ENCODE data around the gene PHF2.

The PHF2 gene

DNA sequence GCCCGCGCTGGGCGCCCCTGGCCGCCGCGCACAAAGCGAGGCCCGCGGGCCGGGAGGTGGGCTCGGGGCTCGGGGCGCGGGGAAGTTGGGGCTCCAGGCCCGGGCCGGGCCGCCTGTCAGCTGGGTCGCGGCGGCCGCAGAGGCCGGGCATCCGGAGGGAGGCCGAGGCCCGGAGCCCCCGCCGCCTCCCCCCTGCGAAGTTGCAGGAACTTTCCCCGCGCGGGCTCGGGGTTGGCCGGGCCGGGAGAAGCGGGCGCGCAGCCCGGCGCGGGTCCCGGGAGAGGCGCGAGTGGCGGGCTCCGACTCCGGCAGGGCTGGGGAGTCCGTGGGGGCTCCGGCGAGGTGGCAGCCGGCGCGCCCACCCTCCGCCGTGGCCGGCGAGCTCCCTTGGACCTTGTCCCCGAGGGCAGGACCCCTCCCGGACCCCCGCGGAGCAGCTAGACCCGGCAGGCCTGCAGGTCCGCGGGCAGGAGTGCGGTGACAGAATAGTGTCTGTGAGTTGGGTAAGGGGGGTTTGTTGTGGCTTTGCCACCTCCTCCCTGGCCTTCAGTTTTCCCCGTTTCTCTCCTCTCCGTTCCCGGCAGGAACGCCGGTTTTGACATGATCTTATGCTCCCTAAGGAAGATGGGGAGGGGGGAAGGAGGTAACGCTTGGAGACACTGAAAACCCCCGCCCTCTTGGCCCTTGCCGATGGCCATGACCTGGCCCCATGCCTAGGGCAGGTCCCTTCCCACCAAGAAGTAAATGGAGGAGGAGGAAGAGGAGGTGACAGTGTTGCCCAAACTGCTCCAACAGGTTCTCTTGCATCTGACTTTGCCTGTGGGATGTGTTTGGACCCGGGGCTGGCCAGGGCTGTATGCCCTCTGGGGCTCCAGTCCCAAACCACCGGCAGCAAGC, 942 bp downstream of the PHF2 start (continued):
- TF ChIP-seq ZNF169 (tag by site-specific recombination; IDR thresholded peaks at IDR 0.05) (no peak), ZNF350 (tag by site-specific recombination; IDR thresholded peaks at IDR 0.05) (no peak), ZBTB1 (tag by site-specific recombination; IDR thresholded peaks at IDR 0.05) (no peak), ZNF248 (tag by site-specific recombination; IDR thresholded peaks at IDR 0.05) (no peak), ZNF211 (tag by site-specific recombination; IDR thresholded peaks at IDR 0.05; ENCODE audit: low read depth) (no peak), ZNF10 (tag by site-specific recombination; IDR thresholded peaks at IDR 0.05) (no peak), ZNF311 (tag by site-specific recombination; IDR thresholded peaks at IDR 0.05; ENCODE audit: borderline replicate concordance) (no peak), ZNF16 (tag by site-specific recombination; IDR thresholded peaks at IDR 0.05; ENCODE audit: low read depth) (no peak), ZNF114 (tag by site-specific recombination; IDR thresholded peaks at IDR 0.05) (no peak), ZNF157 (tag by site-specific recombination; IDR thresholded peaks at IDR 0.05) (no peak), ZNF510 (tag by site-specific recombination; IDR thresholded peaks at IDR 0.05; ENCODE audit: insufficient replicate concordance) (no peak), ZNF548 (tag by site-specific recombination; IDR thresholded peaks at IDR 0.05) (no peak), KLF7 (tag by site-specific recombination; IDR thresholded peaks at IDR 0.05; ENCODE audit: borderline replicate concordance) (no peak), GFI1B (tag by site-specific recombination; IDR thresholded peaks at IDR 0.05) (no peak), ZXDB (tag by site-specific recombination; IDR thresholded peaks at IDR 0.05) (no peak), ZNF266 (tag by site-specific recombination; IDR thresholded peaks at IDR 0.05; ENCODE audit: low read depth) (no peak), ZNF561 (tag by site-specific recombination; IDR thresholded peaks at IDR 0.05; ENCODE audit: borderline replicate concordance) (no peak), ZSCAN30 (tag by site-specific recombination; IDR thresholded peaks at IDR 0.05) (no peak), ZNF792 (tag by site-specific recombination; IDR thresholded peaks at IDR 0.05) (no peak), TRIM28 (IDR thresholded peaks at IDR 0.05; ENCODE audit: borderline replicate concordance, low read length) (no peak), REPIN1 (tag by site-specific recombination; IDR thresholded peaks at IDR 0.05; ENCODE audit: low read depth) (no peak), MEIS1 (CRISPR knock-in tag; IDR thresholded peaks at IDR 0.05; ENCODE audit: borderline replicate concordance) (no peak), IKZF3 (tag by site-specific recombination; IDR thresholded peaks at IDR 0.05) (peak; percentile 2; the same call in 1 of the 2 replicates), ZNF776 (tag by site-specific recombination; IDR thresholded peaks at IDR 0.05; ENCODE audit: borderline replicate concordance) (no peak)
- TF ChIP-seq, protein P1, sequence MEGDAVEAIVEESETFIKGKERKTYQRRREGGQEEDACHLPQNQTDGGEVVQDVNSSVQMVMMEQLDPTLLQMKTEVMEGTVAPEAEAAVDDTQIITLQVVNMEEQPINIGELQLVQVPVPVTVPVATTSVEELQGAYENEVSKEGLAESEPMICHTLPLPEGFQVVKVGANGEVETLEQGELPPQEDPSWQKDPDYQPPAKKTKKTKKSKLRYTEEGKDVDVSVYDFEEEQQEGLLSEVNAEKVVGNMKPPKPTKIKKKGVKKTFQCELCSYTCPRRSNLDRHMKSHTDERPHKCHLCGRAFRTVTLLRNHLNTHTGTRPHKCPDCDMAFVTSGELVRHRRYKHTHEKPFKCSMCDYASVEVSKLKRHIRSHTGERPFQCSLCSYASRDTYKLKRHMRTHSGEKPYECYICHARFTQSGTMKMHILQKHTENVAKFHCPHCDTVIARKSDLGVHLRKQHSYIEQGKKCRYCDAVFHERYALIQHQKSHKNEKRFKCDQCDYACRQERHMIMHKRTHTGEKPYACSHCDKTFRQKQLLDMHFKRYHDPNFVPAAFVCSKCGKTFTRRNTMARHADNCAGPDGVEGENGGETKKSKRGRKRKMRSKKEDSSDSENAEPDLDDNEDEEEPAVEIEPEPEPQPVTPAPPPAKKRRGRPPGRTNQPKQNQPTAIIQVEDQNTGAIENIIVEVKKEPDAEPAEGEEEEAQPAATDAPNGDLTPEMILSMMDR (tag by site-specific recombination; IDR thresholded peaks at IDR 0.05): no peak
- TF ChIP-seq, protein P2, sequence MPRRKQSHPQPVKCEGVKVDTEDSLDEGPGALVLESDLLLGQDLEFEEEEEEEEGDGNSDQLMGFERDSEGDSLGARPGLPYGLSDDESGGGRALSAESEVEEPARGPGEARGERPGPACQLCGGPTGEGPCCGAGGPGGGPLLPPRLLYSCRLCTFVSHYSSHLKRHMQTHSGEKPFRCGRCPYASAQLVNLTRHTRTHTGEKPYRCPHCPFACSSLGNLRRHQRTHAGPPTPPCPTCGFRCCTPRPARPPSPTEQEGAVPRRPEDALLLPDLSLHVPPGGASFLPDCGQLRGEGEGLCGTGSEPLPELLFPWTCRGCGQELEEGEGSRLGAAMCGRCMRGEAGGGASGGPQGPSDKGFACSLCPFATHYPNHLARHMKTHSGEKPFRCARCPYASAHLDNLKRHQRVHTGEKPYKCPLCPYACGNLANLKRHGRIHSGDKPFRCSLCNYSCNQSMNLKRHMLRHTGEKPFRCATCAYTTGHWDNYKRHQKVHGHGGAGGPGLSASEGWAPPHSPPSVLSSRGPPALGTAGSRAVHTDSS (tag by site-specific recombination; IDR thresholded peaks at IDR 0.05): no peak
- TF ChIP-seq, protein P3, sequence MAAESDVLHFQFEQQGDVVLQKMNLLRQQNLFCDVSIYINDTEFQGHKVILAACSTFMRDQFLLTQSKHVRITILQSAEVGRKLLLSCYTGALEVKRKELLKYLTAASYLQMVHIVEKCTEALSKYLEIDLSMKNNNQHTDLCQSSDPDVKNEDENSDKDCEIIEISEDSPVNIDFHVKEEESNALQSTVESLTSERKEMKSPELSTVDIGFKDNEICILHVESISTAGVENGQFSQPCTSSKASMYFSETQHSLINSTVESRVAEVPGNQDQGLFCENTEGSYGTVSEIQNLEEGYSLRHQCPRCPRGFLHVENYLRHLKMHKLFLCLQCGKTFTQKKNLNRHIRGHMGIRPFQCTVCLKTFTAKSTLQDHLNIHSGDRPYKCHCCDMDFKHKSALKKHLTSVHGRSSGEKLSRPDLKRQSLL (tag by site-specific recombination; IDR thresholded peaks at IDR 0.05): no peak
- TF ChIP-seq, protein P4, sequence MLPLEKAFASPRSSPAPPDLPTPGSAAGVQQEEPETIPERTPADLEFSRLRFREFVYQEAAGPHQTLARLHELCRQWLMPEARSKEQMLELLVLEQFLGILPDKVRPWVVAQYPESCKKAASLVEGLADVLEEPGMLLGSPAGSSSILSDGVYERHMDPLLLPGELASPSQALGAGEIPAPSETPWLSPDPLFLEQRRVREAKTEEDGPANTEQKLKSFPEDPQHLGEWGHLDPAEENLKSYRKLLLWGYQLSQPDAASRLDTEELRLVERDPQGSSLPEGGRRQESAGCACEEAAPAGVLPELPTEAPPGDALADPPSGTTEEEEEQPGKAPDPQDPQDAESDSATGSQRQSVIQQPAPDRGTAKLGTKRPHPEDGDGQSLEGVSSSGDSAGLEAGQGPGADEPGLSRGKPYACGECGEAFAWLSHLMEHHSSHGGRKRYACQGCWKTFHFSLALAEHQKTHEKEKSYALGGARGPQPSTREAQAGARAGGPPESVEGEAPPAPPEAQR (tag by site-specific recombination; IDR thresholded peaks at IDR 0.05): no peak
- TF ChIP-seq, protein P5, sequence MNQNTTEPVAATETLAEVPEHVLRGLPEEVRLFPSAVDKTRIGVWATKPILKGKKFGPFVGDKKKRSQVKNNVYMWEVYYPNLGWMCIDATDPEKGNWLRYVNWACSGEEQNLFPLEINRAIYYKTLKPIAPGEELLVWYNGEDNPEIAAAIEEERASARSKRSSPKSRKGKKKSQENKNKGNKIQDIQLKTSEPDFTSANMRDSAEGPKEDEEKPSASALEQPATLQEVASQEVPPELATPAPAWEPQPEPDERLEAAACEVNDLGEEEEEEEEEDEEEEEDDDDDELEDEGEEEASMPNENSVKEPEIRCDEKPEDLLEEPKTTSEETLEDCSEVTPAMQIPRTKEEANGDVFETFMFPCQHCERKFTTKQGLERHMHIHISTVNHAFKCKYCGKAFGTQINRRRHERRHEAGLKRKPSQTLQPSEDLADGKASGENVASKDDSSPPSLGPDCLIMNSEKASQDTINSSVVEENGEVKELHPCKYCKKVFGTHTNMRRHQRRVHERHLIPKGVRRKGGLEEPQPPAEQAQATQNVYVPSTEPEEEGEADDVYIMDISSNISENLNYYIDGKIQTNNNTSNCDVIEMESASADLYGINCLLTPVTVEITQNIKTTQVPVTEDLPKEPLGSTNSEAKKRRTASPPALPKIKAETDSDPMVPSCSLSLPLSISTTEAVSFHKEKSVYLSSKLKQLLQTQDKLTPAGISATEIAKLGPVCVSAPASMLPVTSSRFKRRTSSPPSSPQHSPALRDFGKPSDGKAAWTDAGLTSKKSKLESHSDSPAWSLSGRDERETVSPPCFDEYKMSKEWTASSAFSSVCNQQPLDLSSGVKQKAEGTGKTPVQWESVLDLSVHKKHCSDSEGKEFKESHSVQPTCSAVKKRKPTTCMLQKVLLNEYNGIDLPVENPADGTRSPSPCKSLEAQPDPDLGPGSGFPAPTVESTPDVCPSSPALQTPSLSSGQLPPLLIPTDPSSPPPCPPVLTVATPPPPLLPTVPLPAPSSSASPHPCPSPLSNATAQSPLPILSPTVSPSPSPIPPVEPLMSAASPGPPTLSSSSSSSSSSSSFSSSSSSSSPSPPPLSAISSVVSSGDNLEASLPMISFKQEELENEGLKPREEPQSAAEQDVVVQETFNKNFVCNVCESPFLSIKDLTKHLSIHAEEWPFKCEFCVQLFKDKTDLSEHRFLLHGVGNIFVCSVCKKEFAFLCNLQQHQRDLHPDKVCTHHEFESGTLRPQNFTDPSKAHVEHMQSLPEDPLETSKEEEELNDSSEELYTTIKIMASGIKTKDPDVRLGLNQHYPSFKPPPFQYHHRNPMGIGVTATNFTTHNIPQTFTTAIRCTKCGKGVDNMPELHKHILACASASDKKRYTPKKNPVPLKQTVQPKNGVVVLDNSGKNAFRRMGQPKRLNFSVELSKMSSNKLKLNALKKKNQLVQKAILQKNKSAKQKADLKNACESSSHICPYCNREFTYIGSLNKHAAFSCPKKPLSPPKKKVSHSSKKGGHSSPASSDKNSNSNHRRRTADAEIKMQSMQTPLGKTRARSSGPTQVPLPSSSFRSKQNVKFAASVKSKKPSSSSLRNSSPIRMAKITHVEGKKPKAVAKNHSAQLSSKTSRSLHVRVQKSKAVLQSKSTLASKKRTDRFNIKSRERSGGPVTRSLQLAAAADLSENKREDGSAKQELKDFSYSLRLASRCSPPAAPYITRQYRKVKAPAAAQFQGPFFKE (tag by site-specific recombination; IDR thresholded peaks at IDR 0.05; ENCODE audit: borderline replicate concordance): no peak

Data from HEK293 (cell line).